PFSK-1 (cell line): Measurements from ENCODE around the gene KRTAP5-7.

Experiments used
- FOXP2 ChIP-seq: optimal IDR thresholded peaks from 2 replicates; pipeline ENCODE3; 2011; ENCODE audit warnings: borderline replicate concordance, control low read depth, inconsistent platforms; ENCODE audit not compliant: insufficient read depth; ENCODE audit errors: extremely low read length, extremely low read depth
- POLR2AphosphoS5 ChIP-seq: IDR thresholded peaks from 2 replicates; pipeline ENCODE4 v1.6.1; 2012; ENCODE audit warnings: low read depth, mild to moderate bottlenecking, control low read depth, low read length, moderate library complexity
- SIN3A ChIP-seq: IDR thresholded peaks from 2 replicates; pipeline ENCODE4 v1.6.1; 2012; ENCODE audit warnings: mild to moderate bottlenecking, low read length, moderate library complexity, borderline replicate concordance; ENCODE audit not compliant: insufficient read depth
- TAF1 ChIP-seq: IDR thresholded peaks from 2 replicates; pipeline ENCODE4 v1.6.1; 2012; ENCODE audit warnings: low read length, control low read depth, borderline replicate concordance; ENCODE audit not compliant: insufficient read depth
- TF ChIP-seq, protein P1 (sequence below), 2 experiments: IDR thresholded peaks; 2 replicates each; pipeline versions ENCODE4 v1.6.1 to v1.8.0; 2011 to 2012; ENCODE audit warnings: low read depth in 2 of 2, low read length in 2 of 2, control low read depth in 1 of 2, inconsistent platforms in 1 of 2, mild to moderate bottlenecking in 1 of 2, moderate library complexity in 1 of 2; ENCODE audit not compliant: insufficient read depth in 1 of 2

The KRTAP5-7 gene

DNA sequence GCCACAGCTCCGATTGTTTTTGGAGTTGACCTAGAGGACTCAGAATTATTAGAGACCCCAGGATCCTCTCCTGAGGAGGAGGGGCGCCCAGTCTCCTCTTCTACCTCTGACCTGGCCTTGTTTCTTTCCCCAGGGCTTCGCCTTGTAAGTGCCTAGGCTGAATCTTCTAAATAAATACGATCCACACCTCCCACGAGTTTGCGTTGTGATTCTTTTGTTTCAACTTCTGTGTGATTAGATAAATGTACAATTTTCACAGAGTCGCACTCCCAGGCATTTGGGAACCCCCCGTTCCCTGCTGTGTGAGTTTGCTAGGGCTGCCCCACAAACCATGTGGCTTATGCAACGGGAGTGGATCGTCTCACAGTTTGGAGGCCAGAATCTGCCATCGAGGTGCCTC, 11.9 kb downstream of the KRTAP5-7 start:
- TF ChIP-seq, protein P1, sequence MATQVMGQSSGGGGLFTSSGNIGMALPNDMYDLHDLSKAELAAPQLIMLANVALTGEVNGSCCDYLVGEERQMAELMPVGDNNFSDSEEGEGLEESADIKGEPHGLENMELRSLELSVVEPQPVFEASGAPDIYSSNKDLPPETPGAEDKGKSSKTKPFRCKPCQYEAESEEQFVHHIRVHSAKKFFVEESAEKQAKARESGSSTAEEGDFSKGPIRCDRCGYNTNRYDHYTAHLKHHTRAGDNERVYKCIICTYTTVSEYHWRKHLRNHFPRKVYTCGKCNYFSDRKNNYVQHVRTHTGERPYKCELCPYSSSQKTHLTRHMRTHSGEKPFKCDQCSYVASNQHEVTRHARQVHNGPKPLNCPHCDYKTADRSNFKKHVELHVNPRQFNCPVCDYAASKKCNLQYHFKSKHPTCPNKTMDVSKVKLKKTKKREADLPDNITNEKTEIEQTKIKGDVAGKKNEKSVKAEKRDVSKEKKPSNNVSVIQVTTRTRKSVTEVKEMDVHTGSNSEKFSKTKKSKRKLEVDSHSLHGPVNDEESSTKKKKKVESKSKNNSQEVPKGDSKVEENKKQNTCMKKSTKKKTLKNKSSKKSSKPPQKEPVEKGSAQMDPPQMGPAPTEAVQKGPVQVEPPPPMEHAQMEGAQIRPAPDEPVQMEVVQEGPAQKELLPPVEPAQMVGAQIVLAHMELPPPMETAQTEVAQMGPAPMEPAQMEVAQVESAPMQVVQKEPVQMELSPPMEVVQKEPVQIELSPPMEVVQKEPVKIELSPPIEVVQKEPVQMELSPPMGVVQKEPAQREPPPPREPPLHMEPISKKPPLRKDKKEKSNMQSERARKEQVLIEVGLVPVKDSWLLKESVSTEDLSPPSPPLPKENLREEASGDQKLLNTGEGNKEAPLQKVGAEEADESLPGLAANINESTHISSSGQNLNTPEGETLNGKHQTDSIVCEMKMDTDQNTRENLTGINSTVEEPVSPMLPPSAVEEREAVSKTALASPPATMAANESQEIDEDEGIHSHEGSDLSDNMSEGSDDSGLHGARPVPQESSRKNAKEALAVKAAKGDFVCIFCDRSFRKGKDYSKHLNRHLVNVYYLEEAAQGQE (IDR thresholded peaks at IDR 0.05; ENCODE audit: insufficient read depth in 1 of 2, low read depth in 2 of 2, low read length in 2 of 2): no peak
- no peak for TF ChIP-seq FOXP2
- TF ChIP-seq POLR2AphosphoS5: no peak
- no peak for TF ChIP-seq SIN3A
- TF ChIP-seq TAF1: no peak

DNA sequence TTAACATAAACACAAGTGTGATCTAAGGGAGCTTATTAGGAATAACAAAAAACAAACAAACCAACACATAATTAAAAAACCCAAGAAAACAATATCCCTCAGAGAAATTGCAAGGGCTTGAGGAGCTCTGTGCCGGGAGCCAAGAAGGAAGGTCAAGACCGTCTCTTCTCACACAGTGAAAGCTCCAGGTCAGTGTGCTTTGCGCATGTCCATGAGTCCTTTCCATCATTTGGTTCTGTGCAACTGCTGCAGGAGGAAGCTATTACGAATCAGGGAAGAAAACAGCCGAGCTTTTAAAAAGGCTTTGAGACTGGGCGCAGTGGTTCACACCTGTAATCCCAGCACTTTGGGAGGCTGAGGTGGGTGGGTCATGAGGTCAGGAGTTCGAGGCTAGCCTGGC, 15.3 kb downstream of the KRTAP5-7 start:
- TF ChIP-seq FOXP2: no peak
- TF ChIP-seq, protein P1 (IDR thresholded peaks at IDR 0.05; ENCODE audit: insufficient read depth in 1 of 2, low read depth in 2 of 2, low read length in 2 of 2): no peak
- no peak for TF ChIP-seq POLR2AphosphoS5
- no peak for TF ChIP-seq TAF1
- no peak for TF ChIP-seq SIN3A

DNA sequence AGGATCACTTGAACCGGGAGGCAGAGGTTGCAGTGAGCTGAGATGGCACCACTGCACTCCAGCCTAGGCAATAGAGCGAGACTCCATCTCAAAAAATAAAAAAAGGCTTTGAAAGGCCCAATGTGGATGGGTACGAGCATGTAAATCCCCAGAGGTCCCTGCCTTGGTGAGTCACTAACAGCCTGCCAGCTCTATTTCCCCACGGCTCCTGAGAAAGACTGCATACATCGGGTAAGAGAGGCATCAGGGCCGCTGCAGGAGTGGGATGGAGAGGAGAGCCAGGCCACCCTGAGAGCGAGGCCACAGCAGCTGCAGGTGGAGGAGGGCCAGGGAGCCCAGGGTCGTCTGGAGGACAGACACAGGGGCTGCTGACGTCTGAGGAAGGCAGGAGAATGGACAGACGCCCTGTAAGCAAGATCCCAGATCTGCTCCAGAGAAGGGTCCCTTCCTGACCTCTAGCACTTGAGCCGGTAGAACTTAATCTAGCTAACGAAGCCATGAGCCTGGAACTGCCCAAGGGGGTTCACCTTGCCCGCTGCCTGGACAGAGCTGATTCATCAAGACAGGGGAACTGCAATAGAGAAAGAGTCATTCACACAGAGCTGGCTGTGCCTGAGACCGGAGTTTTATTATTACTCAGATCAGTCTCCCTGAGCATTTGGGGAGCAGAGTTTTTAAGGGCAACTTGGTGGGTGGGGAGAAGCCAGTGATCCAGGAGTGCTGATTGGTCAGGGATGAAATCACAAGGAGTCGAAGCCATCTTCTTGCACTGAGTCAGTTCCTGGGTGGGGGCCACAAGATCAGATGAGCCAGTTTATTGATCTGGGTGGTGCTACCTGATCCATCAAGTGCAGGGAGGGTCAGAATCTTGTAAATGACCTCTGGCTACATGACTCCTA, 16.1 kb downstream of the KRTAP5-7 start:
- TF ChIP-seq SIN3A (no peak), POLR2AphosphoS5 (no peak), FOXP2 (no peak), TAF1 (no peak)
- TF ChIP-seq, protein P1 (IDR thresholded peaks at IDR 0.05; ENCODE audit: insufficient read depth in 1 of 2, low read depth in 2 of 2, low read length in 2 of 2): no peak

DNA sequence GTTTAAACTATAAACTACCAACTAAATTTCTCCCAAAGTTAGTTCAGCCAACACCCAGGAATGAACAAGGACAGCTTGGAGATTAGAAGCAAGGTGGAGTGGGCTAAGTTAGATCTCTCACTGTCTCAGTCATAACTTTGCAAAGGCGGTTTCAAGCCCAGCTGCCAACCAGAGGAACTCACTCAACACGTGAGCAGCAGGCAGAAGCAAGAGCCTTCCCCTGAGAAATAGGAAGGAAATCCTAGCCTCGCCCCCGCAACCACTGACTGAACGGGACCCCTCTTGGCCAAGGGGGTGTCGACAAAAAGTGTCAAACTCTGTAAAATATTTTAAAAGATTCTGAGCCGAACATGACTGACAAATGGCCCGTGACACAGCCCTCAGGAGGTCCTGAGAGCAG, 16.8 kb downstream of the KRTAP5-7 start:
- no peak for TF ChIP-seq TAF1
- TF ChIP-seq SIN3A: no peak

DNA sequence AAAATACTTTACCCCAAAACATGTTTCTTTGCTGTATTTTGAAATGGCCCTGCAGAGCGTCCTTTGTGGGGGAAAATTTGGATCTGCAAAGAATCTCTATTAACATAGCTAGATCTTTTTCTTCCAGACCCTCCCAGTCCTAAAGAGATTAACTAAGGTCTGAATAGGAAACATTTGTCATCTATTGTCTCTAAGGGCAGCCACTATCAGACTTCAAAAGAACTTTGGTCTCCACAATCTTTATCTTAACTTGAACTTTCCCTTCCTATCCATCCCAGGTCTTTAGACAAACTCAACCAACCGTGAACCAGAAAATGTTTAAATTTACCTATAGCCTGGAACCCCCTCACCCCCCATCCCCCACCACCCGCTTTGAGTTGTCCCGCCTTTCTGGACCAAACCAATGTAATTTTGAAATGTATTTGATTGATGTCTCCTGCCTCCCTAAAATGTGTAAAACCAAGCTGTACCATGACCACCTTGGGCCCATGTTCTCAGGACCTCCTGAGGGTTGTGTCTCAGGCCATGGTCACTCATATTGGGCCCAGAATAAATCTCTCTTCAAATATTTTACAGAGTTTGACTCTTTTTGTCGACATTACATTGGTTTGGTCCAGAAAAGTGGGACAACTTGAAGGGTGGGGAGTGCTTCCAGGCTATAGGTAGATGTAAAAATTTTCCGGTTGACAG, 17.6 kb downstream of the KRTAP5-7 start:
- TF ChIP-seq FOXP2: no peak
- no peak for TF ChIP-seq POLR2AphosphoS5
- TF ChIP-seq SIN3A: no peak
- no peak for TF ChIP-seq TAF1
- TF ChIP-seq, protein P1 (IDR thresholded peaks at IDR 0.05; ENCODE audit: insufficient read depth in 1 of 2, low read depth in 2 of 2, low read length in 2 of 2): no peak
